Stomach (tissue), 4 donors: ENCODE measurements around the gene C1QTNF8.

ENCODE experiments used
- CTCF ChIP-seq, 7 experiments: fragments of 450-650 bp in 4 of 7; fragments of 200-600 bp in 3 of 7; sonication (generic) in 3 of 7; IDR thresholded peaks; one replicate each; pipeline ENCODE4 v1.5.1; 2016 to 2019; ENCODE audit warnings: antibody characterized with exemption in 7 of 7, control low read depth in 2 of 7, mild to moderate bottlenecking in 1 of 7
- EP300 ChIP-seq: sonication (generic); formaldehyde crosslinking; IDR thresholded peaks from one replicate; pipeline ENCODE4 v1.6.1; 2017; ENCODE audit warnings: antibody characterized with exemption
- POLR2A ChIP-seq, 4 donors: fragments of 450-650 bp; IDR thresholded peaks; one replicate each; pipeline ENCODE4 v1.6.1; 2016; ENCODE audit warnings: antibody characterized with exemption in 4 of 4, control low read depth in 2 of 4, mild to moderate bottlenecking in 1 of 4, moderate library complexity in 1 of 4
- POLR2AphosphoS5 ChIP-seq, 3 donors: sonication (generic); formaldehyde crosslinking; IDR thresholded peaks; one replicate each; pipeline ENCODE4 v1.6.1; 2016; ENCODE audit warnings: antibody characterized with exemption in 3 of 3

- TF ChIP-seq CTCF (IDR thresholded peaks at IDR 0.05), result no peak
- no peak for TF ChIP-seq POLR2A (IDR thresholded peaks at IDR 0.05)
- no peak for TF ChIP-seq POLR2AphosphoS5 (IDR thresholded peaks at IDR 0.05)
- TF ChIP-seq EP300, result no peak
These were observed 18.0 kb downstream of the C1QTNF8 start for GRCh38 chr16:1077877-1078578.
